ENCODE data around the gene RAB15.

The RAB15 gene

DNA sequence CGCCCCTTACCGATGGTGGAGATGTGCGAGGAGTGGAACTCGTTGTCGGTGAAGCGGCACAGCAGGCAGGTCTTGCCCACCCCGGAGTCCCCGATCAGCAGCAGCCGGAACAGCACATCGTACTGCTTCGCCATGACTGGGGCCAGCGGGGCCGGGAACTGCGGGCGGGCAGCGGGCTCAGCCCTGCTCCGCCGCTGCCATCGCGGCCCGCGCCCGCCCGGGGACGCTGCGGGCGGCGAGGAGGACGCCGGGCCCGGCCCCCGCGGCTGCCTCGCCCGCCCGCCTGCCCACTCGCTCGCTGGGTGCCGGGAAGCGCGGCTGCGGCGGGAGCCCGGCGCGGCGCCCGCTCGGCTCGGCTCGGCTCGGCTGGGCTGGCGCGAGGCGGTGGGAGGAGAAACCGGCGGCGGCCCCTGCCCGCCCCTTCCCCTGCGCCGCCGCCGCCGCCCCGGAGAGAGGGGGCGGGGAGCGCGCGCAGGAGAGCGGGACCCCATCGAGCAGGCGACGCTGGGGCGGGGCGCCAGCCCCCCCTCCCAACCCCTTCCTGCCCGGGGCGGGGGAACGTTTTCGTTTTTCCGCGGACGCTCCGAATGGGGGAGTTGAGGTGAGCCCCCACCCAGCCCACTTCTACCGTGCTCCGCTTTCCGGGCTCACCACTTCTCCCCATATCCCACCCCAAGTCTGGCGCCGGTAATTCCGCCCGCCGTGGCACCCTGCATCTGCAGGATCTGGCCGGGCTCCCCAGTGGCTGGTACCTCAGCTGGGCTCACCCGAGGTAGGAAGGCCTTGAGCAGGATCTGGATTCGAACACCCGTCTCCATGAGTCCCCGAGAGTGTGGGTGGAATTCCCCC is at the start of gene RAB15:
Gene RAB15 (minus strand): TSS at position 394 of the 849 bp plus-strand sequence. CDS start 260 bp downstream, at position 134.
- no peaks in the 10 kb centered on the region for H3K27me3 Mint-ChIP-seq
- H3K36me3 Mint-ChIP-seq (ENCODE audit: low read depth) = no peaks in the 10 kb centered on the region
- peak; percentile 65 for DNase-seq
- peak within 1 kb of the TSS; percentile 79 for H3K4me3 Mint-ChIP-seq
- peaks cover 15% of the 10 kb centered on the region for H3K4me1 Mint-ChIP-seq (ENCODE audit: low read depth)
- peak within 1 kb of the TSS; percentile 75 for H3K27ac Mint-ChIP-seq
- H3K9me3 Mint-ChIP-seq = no peaks in the 10 kb centered on the region

GRCh38 chr14:65019944-65020566 is 47.9 kb upstream of the RAB15 start:
- Mint-ChIP-seq H3K4me1 (ENCODE audit: low read depth) (no peaks in the 10 kb centered on the region), H3K27me3 (no peaks in the 10 kb centered on the region), H3K9me3 (no peaks in the 10 kb centered on the region), H3K4me3 (no peak overlapping the region), H3K36me3 (ENCODE audit: low read depth) (peaks cover 42% of the 10 kb centered on the region), H3K27ac (no peak overlapping the region)
- no peak for DNase-seq

DNA sequence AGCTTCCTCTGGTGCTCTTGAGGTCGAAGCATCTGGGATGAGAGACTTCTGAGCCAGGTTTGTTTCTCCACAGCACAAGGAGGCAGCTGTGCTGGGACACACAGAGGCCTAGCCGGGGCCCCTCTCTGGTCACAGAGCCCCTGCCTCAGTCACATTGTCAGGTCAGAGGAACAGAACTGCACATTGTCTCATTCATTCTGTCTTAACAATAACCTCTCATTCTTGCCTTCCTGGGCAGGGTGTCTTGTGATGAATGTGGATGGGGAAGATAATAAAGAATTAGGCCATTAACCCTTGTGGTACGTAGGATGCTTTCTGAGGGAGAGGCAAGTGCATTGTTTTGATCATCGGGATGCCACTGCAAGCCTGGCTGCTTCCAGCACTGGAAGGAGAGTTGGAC is 44.3 kb upstream of the RAB15 start:
- no peaks in the 10 kb centered on the region for H3K4me1 Mint-ChIP-seq (ENCODE audit: low read depth)
- H3K4me3 Mint-ChIP-seq = no peak overlapping the region
- peak overlapping the region; percentile 5 for H3K27ac Mint-ChIP-seq
- H3K27me3 Mint-ChIP-seq = no peaks in the 10 kb centered on the region
- no peaks in the 10 kb centered on the region for H3K9me3 Mint-ChIP-seq
- H3K36me3 Mint-ChIP-seq (ENCODE audit: low read depth) = peaks cover 60% of the 10 kb centered on the region
- no peak for DNase-seq

DNA sequence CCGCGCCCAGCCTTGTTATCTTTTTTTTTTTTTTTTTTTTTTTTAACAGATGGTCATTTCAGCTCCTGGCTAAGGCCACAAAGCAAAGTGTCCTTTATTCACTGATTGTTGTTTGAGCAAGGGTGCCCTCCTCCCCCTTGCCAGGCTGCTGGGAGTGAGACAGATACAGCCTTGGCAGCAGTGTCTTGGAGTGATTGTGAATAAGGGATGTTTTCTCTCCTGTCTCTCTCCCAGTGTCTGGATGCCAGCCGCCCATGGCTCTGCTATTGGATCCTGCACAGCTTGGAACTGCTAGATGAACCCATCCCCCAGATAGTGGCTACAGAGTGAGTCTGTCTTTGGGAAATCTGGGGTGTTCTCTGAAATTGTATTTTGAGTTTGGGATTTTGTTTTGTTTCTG is 43.3 kb upstream of the RAB15 start:
- no peaks in the 10 kb centered on the region for H3K4me1 Mint-ChIP-seq (ENCODE audit: low read depth)
- DNase-seq = no peak
- no peak overlapping the region for H3K27ac Mint-ChIP-seq
- H3K27me3 Mint-ChIP-seq = no peaks in the 10 kb centered on the region
- peaks cover 63% of the 10 kb centered on the region for H3K36me3 Mint-ChIP-seq (ENCODE audit: low read depth)
- H3K4me3 Mint-ChIP-seq = no peak overlapping the region
- no peaks in the 10 kb centered on the region for H3K9me3 Mint-ChIP-seq

DNA sequence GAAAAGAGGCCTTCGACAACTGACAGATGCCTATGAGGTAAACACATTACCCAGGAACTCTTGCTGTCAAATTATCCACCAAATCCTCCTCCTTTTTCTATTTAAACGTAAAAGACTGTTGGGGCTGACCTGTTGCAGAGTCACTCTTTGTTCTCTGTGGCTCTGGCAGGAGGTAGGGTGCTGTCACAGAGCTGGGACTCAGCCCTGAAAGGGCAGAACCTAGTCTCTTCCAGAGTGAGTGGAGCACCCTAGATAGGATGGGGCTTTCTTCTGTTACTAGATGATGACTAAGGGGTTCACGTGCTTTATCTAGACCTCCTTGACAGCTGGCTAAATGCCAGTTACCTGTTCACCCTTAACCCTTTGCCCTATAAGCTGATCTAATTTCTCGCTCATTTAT is 40.2 kb upstream of the RAB15 start:
- DNase-seq = no peak
- no peaks in the 10 kb centered on the region for H3K9me3 Mint-ChIP-seq
- no peaks in the 10 kb centered on the region for H3K4me1 Mint-ChIP-seq (ENCODE audit: low read depth)
- H3K27ac Mint-ChIP-seq = no peak overlapping the region
- peaks cover 72% of the 10 kb centered on the region for H3K36me3 Mint-ChIP-seq (ENCODE audit: low read depth)
- H3K27me3 Mint-ChIP-seq = no peaks in the 10 kb centered on the region
- no peak overlapping the region for H3K4me3 Mint-ChIP-seq

DNA sequence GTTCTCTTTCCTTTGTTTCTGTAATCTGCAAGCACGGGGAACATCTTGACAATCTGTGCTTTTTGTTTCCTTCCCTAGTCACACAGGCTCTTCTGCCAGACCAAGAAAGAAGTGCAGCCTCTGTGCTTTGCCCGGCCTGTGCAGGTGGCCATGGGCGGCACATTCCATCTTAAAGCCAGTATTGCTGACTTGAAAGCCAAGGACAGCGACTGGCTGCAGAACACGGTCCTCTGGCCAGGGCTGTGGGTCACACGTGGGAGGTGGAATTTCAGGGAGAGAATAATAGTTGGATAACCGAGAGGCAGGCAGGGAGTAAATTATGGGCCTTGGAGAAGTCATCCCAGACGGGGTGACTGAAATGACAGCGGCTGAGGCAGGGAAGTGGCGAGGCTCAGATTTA is 39.4 kb upstream of the RAB15 start:
- Mint-ChIP-seq H3K9me3 (no peaks in the 10 kb centered on the region), H3K4me1 (ENCODE audit: low read depth) (no peaks in the 10 kb centered on the region), H3K27ac (no peak overlapping the region), H3K27me3 (no peaks in the 10 kb centered on the region), H3K36me3 (ENCODE audit: low read depth) (peaks cover 71% of the 10 kb centered on the region), H3K4me3 (no peak overlapping the region)
- no peak for DNase-seq

DNA sequence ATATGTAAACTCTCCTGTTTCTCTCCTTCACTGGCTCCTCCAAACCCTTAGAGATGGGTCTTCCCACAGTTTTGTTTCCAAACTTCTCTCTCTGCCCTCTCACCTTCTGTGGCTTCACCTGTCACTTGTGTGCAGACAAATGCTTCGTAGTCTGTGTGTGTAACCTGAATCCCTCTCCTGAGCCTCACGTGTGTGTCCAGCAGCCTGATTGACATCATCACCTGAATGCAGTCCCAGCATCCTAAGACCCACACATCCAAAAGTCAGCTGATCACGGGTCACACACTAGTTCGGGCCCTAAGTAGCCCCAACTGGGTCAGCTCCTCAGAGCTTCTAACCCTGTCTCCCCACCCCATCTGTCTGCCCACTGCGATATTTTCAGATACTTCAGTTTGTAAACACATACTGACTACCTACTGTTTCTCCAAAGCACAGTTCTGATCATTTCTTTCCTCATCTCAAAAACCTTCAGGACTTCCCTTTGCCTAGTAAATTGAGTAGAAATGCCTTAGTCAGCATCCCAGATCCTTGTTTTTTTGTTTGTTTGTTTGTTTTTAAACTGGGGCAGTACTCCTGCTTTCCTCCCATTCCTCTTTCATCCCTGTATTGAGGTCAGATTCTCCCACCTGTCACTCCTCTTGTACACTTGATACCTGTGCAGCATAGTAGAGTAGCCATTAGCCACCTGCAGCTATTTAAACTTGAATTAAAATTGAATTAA is 38.2 kb upstream of the RAB15 start:
- Mint-ChIP-seq H3K4me1 (ENCODE audit: low read depth) (peaks cover 5% of the 10 kb centered on the region), H3K36me3 (ENCODE audit: low read depth) (peaks cover 70% of the 10 kb centered on the region), H3K27me3 (no peaks in the 10 kb centered on the region), H3K27ac (peak overlapping the region; percentile 1), H3K4me3 (no peak overlapping the region), H3K9me3 (no peaks in the 10 kb centered on the region)
- DNase-seq = no peak

DNA sequence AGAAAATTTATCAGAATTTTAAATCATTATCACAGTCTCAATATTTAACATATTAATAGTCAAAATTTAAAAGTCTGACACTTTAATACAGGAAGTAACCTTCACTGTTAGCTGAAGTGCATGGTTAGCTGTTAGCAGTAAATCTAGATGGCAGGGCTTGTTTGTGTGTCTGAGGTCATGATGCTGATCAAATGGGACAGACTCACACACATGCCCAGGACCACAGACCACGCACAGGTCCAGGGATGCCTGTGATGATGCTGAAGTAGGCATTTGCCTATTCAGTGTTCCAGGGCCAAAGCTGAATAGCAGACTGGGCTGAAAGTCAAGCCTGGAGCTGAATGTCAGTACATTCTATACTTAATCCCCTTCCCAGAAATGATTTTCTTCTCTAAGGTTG is 35.1 kb upstream of the RAB15 start:
- peaks cover 59% of the 10 kb centered on the region for H3K36me3 Mint-ChIP-seq (ENCODE audit: low read depth)
- no peak overlapping the region for H3K27ac Mint-ChIP-seq
- H3K4me3 Mint-ChIP-seq = no peak overlapping the region
- no peak for DNase-seq
- peaks cover 24% of the 10 kb centered on the region for H3K4me1 Mint-ChIP-seq (ENCODE audit: low read depth)
- no peaks in the 10 kb centered on the region for H3K27me3 Mint-ChIP-seq
- no peaks in the 10 kb centered on the region for H3K9me3 Mint-ChIP-seq

GRCh38 chr14:65006261-65006721 is 34.2 kb upstream of the RAB15 start:
- peaks cover 50% of the 10 kb centered on the region for H3K36me3 Mint-ChIP-seq (ENCODE audit: low read depth)
- H3K27ac Mint-ChIP-seq = no peak overlapping the region

GRCh38 chr14:65003394-65003793 is 31.3 kb upstream of the RAB15 start:
- no peak overlapping the region for H3K4me3 Mint-ChIP-seq
- H3K36me3 Mint-ChIP-seq (ENCODE audit: low read depth) = peaks cover 30% of the 10 kb centered on the region
- peaks cover 50% of the 10 kb centered on the region for H3K4me1 Mint-ChIP-seq (ENCODE audit: low read depth)
- DNase-seq = no peak
- H3K27me3 Mint-ChIP-seq = no peaks in the 10 kb centered on the region
- H3K27ac Mint-ChIP-seq = peak overlapping the region; percentile 86
- H3K9me3 Mint-ChIP-seq = no peaks in the 10 kb centered on the region

More at GRCh38 chr14:65006261-65006721, 34.2 kb upstream of the RAB15 start:
- Mint-ChIP-seq H3K27me3 (no peaks in the 10 kb centered on the region), H3K4me3 (no peak overlapping the region), H3K4me1 (ENCODE audit: low read depth) (peaks cover 31% of the 10 kb centered on the region), H3K9me3 (no peaks in the 10 kb centered on the region)
- no peak for DNase-seq

GRCh38 chr14:65002586-65003210 is 30.6 kb upstream of the RAB15 start:
- H3K4me3 Mint-ChIP-seq = no peak overlapping the region

DNA sequence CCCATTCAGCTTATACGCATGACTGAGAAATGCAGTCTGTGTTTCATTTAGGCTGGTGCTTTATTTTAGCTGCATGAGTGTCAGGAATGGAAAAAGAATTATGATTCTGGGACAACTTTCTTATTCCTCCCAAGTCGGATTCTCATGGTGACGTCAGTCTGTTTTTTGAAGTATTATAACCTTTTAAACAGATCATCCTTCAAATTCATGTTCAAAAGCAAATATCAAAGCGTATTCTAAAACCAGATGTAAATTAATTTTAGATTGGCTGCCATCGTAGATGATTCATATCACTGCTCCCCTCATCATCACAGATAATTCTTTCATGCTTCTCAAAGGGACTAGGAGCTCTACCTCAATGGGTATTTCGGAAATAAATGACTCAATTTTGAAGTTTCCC is 29.6 kb upstream of the RAB15 start:
- DNase-seq = no peak
- H3K36me3 Mint-ChIP-seq (ENCODE audit: low read depth) = peaks cover 31% of the 10 kb centered on the region
- H3K4me3 Mint-ChIP-seq = no peak overlapping the region
- H3K9me3 Mint-ChIP-seq = no peaks in the 10 kb centered on the region
- peaks cover 66% of the 10 kb centered on the region for H3K4me1 Mint-ChIP-seq (ENCODE audit: low read depth)
- H3K27ac Mint-ChIP-seq = no peak overlapping the region
- no peaks in the 10 kb centered on the region for H3K27me3 Mint-ChIP-seq

More at GRCh38 chr14:65002586-65003210, 30.6 kb upstream of the RAB15 start:
- H3K27ac Mint-ChIP-seq = peak overlapping the region; percentile 86
- H3K4me1 Mint-ChIP-seq (ENCODE audit: low read depth) = peaks cover 57% of the 10 kb centered on the region
- peaks cover 30% of the 10 kb centered on the region for H3K36me3 Mint-ChIP-seq (ENCODE audit: low read depth)
- no peak for DNase-seq
- no peaks in the 10 kb centered on the region for H3K9me3 Mint-ChIP-seq
- H3K27me3 Mint-ChIP-seq = no peaks in the 10 kb centered on the region

DNA sequence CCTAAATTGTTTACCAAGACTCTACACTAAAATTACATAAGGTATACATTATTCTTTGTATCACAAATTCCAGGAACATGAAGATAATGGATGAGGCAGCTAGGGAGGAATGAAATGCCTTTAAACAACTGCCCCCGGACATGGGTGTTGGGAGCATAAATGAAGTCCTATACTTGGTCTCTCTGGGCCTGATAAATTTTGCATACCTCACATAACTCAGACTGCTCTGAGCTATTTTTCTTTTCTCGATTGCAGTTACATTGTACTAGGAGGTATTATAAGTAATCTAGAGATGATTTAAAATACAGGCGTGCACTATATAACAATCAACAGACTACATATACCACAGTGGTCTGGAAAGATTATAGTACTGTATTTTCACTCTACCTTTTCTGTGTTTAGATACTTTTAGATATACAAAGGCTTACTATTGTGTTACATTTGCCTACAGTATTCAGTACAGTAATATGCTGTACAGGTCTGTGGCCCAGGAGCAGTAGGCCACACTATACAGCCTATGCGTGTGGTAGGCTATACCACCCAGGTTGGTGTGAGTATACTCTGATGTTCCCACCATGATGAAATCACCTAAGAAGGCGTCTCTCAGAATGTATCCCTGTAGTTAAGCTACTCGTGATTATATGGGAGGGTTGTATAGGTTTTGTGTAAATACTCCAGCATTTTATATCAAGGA is 28.9 kb upstream of the RAB15 start:
- no peak for DNase-seq
- Mint-ChIP-seq H3K27ac (no peak overlapping the region), H3K4me1 (ENCODE audit: low read depth) (peaks cover 66% of the 10 kb centered on the region), H3K27me3 (no peaks in the 10 kb centered on the region), H3K36me3 (ENCODE audit: low read depth) (peaks cover 24% of the 10 kb centered on the region), H3K9me3 (no peaks in the 10 kb centered on the region), H3K4me3 (no peak overlapping the region)

GRCh38 chr14:64998455-64998931 is 26.4 kb upstream of the RAB15 start:
- H3K27ac Mint-ChIP-seq = peak overlapping the region; percentile 78
- no peak for DNase-seq
- H3K9me3 Mint-ChIP-seq = no peaks in the 10 kb centered on the region
- no peak overlapping the region for H3K4me3 Mint-ChIP-seq
- H3K4me1 Mint-ChIP-seq (ENCODE audit: low read depth) = peaks cover 56% of the 10 kb centered on the region
- H3K36me3 Mint-ChIP-seq (ENCODE audit: low read depth) = peaks cover 5% of the 10 kb centered on the region
- H3K27me3 Mint-ChIP-seq = no peaks in the 10 kb centered on the region

Measured in activated T-cell treated with anti-CD3 and anti-CD28 coated beads, Interleukin-2, amount 50 U/mL, for 24 hours (primary cell).